CD4-positive, alpha-beta T cell treated with Interleukin-2 at 100 ng/mL for 4 hours (primary cell): ENCODE measurements around the gene PEPD.
A peak's percentile ranks its signal among the peaks of the same experiment; 100 is the strongest.

Experiments
- DNase-seq: peaks from one replicate; pipeline ENCODE4 v3.0.0-alpha.2; 2020; ENCODE audit warnings: low spot score

Gene PEPD

GRCh38 chr19:33420821-33421220 lies 100.8 kb downstream of the PEPD start:
- no peak for DNase-seq

- no peak for DNase-seq
Measured at GRCh38 chr19:33419788-33420130, 101.8 kb downstream of the PEPD start.

GRCh38 chr19:33418871-33419787 lies 102.5 kb downstream of the PEPD start:
- no peak for DNase-seq

- DNase-seq: no peak
Measured at GRCh38 chr19:33418461-33418860, 103.1 kb downstream of the PEPD start.

- no peak for DNase-seq
Measured at GRCh38 chr19:33417751-33418150, 103.8 kb downstream of the PEPD start.

- peak; percentile 68 for DNase-seq
Measured at GRCh38 chr19:33416307-33417215, 105.0 kb downstream of the PEPD start.

GRCh38 chr19:33414667-33415605 lies 106.7 kb downstream of the PEPD start:
- DNase-seq: no peak

- DNase-seq: no peak
Measured at GRCh38 chr19:33413868-33414666, 107.5 kb downstream of the PEPD start.

- no peak for DNase-seq
Measured at GRCh38 chr19:33413426-33413725, 108.2 kb downstream of the PEPD start.

- DNase-seq: no peak
Measured at GRCh38 chr19:33412601-33413425, 108.8 kb downstream of the PEPD start.

GRCh38 chr19:33411621-33412180 lies 109.9 kb downstream of the PEPD start:
- DNase-seq: no peak

GRCh38 chr19:33410915-33411401 lies 110.6 kb downstream of the PEPD start:
- no peak for DNase-seq

GRCh38 chr19:33409906-33410685 lies 111.5 kb downstream of the PEPD start:
- DNase-seq: no peak

- no peak for DNase-seq
Measured at GRCh38 chr19:33408538-33409434, 112.8 kb downstream of the PEPD start.

GRCh38 chr19:33408116-33408515 lies 113.5 kb downstream of the PEPD start:
- no peak for DNase-seq

GRCh38 chr19:33407716-33408115 lies 113.9 kb downstream of the PEPD start:
- no peak for DNase-seq

- no peak for DNase-seq
Measured at GRCh38 chr19:33407140-33407551, 114.4 kb downstream of the PEPD start.
